NCI-H1694 treated with DMSO at 0.1 percent for 48 hours (cell line): ENCODE measurements around the gene STARD3.

ENCODE experiments used
- DNase-seq: peaks from one replicate; lab custom pipeline; 2025; lab: John Stamatoyannopoulos, UW

STARD3 gene

GRCh38 chr17:39604911-39605491 is 31.9 kb upstream of the STARD3 start:
- DNase-seq = no peak

GRCh38 chr17:39605492-39606433 is 31.2 kb upstream of the STARD3 start:
- DNase-seq = no peak

GRCh38 chr17:39606434-39607056 is 30.4 kb upstream of the STARD3 start:
- no peak for DNase-seq

- peak; percentile 19 for DNase-seq
These were observed 29.7 kb upstream of the STARD3 start for GRCh38 chr17:39607057-39607850.

GRCh38 chr17:39607851-39608130 is 29.2 kb upstream of the STARD3 start, which contains the start of gene NEUROD2:
Gene NEUROD2 (minus strand): TSS chr17:39607920. CDS start chr17:39606599, 1,321 bp downstream.
- DNase-seq = peak; percentile 94

GRCh38 chr17:39608142-39608981 is 28.6 kb upstream of the STARD3 start:
- peak; percentile 83 for DNase-seq

- no peak for DNase-seq
These were observed 27.4 kb upstream of the STARD3 start for GRCh38 chr17:39609416-39610025.

GRCh38 chr17:39611401-39612112 is 25.4 kb upstream of the STARD3 start:
- DNase-seq = no peak

- peak; percentile 59 for DNase-seq
These were observed 24.6 kb upstream of the STARD3 start for GRCh38 chr17:39612291-39612894.

- no peak for DNase-seq
These were observed 23.9 kb upstream of the STARD3 start for GRCh38 chr17:39612935-39613464.

- no peak for DNase-seq
These were observed 22.3 kb upstream of the STARD3 start for GRCh38 chr17:39614545-39615157.

- DNase-seq = no peak
These were observed 21.5 kb upstream of the STARD3 start for GRCh38 chr17:39615434-39615833.

GRCh38 chr17:39617100-39617445 is 19.9 kb upstream of the STARD3 start:
- no peak for DNase-seq

- DNase-seq = peak; percentile 72
These were observed 19.3 kb upstream of the STARD3 start for GRCh38 chr17:39617446-39618245.

- peak; percentile 39 for DNase-seq
These were observed 18.6 kb upstream of the STARD3 start for GRCh38 chr17:39618246-39618913.

- peak; percentile 42 for DNase-seq
These were observed 17.8 kb upstream of the STARD3 start for GRCh38 chr17:39618956-39619785.

GRCh38 chr17:39619786-39620101 is 17.2 kb upstream of the STARD3 start:
- no peak for DNase-seq
